DND-41 (cell line): ENCODE data around the gene CLSTN2.

ENCODE experiments used
- ATAC-seq: fragments of 200-7000 bp; cut with Tn5 transposase; 3 replicates; pipeline ENCODE4 v1.9.1; 2021; ENCODE audit warnings: low read depth; ENCODE audit not compliant: insufficient read depth
- DNase-seq: peaks from one replicate; pipeline ENCODE4 v3.0.0-alpha.2; 2020
- H2AFZ ChIP-seq: 2 replicates; pipeline ENCODE4 v1.6.0; 2012; ENCODE audit warnings: low read depth, low read length
- H3K27ac ChIP-seq: 2 replicates; pipeline ENCODE4 v1.5.1; 2012; ENCODE audit warnings: low read length, inconsistent platforms
- H3K27me3 ChIP-seq: fragments of 200-600 bp; sonication (generic); 2 replicates; pipeline ENCODE4 v1.6.0; 2012; ENCODE audit warnings: low read length, mild to moderate bottlenecking, inconsistent platforms; ENCODE audit not compliant: insufficient read depth, poor library complexity
- H3K36me3 ChIP-seq: 2 replicates; pipeline ENCODE4 v1.5.1; 2012; ENCODE audit warnings: low read length, inconsistent platforms; ENCODE audit not compliant: insufficient read depth
- H3K4me1 ChIP-seq: 2 replicates; pipeline ENCODE4 v1.5.1; 2012; ENCODE audit warnings: mild to moderate bottlenecking, low read length; ENCODE audit not compliant: insufficient read depth
- H3K4me2 ChIP-seq: 2 replicates; pipeline ENCODE4 v1.6.0; 2012; ENCODE audit warnings: mild to moderate bottlenecking, moderate library complexity, low read length, inconsistent platforms; ENCODE audit not compliant: insufficient read depth
- H3K4me3 ChIP-seq, 2 experiments: fragments of 200-600 bp in 1 of 2; shearing (Covaris generic) in 1 of 2; 2 replicates each; pipeline ENCODE4 v1.5.1; 2012 to 2016; ENCODE audit warnings: inconsistent platforms in 2 of 2, low read length in 2 of 2, mild to moderate bottlenecking in 2 of 2, low read depth in 1 of 2, moderate library complexity in 1 of 2
- H3K79me2 ChIP-seq: 2 replicates; pipeline ENCODE4 v1.6.0; 2012; ENCODE audit warnings: low read length, inconsistent platforms; ENCODE audit not compliant: insufficient read depth
- H3K9ac ChIP-seq: 2 replicates; pipeline ENCODE4 v1.6.0; 2012; ENCODE audit warnings: low read depth, mild to moderate bottlenecking, inconsistent platforms, low read length, moderate library complexity
- H3K9me3 ChIP-seq: 2 replicates; pipeline ENCODE4 v1.5.1; 2012; ENCODE audit warnings: low read length, moderate library complexity, mild to moderate bottlenecking, inconsistent platforms; ENCODE audit not compliant: insufficient read depth, severe bottlenecking
- H4K20me1 ChIP-seq: 2 replicates; pipeline ENCODE4 v1.6.0; 2012; ENCODE audit warnings: low read length; ENCODE audit not compliant: insufficient read depth
- CTCF ChIP-seq: IDR thresholded peaks from 2 replicates; pipeline ENCODE4 v1.5.1; 2012; ENCODE audit warnings: borderline replicate concordance, low read length, moderate library complexity, mild to moderate bottlenecking; ENCODE audit not compliant: poor library complexity, severe bottlenecking; ENCODE audit errors: extremely low read depth
- EZH2 ChIP-seq: IDR thresholded peaks from 3 replicates; pipeline ENCODE4 v1.6.1; 2012; ENCODE audit warnings: borderline replicate concordance, low read depth, mild to moderate bottlenecking, moderate library complexity, low read length, inconsistent platforms; ENCODE audit not compliant: severe bottlenecking

Gene CLSTN2

GRCh38 chr3:139917226-139917785 lies 17.7 kb upstream of the CLSTN2 start:
- Histone ChIP-seq H3K4me2 (no peak overlapping the region), H3K79me2 (no peaks in the 10 kb centered on the region), H3K36me3 (no peaks in the 10 kb centered on the region), H3K9me3 (no peaks in the 10 kb centered on the region), H3K4me3 (no peak overlapping the region), H3K27me3 (no peaks in the 10 kb centered on the region), H3K27ac (no peak overlapping the region), H4K20me1 (no peaks in the 10 kb centered on the region), H3K9ac (no peak overlapping the region), H2AFZ (no peak overlapping the region), H3K4me1 (no peaks in the 10 kb centered on the region)
- no peak for ATAC-seq
- TF ChIP-seq CTCF (no peak), EZH2 (no peak)
- no peak for DNase-seq

GRCh38 chr3:139928708-139929505 lies 6.1 kb upstream of the CLSTN2 start:
- Histone ChIP-seq H3K9me3 (no peaks in the 10 kb centered on the region), H3K79me2 (no peaks in the 10 kb centered on the region), H2AFZ (no peak overlapping the region), H3K36me3 (no peaks in the 10 kb centered on the region), H3K4me2 (no peak overlapping the region), H3K4me1 (no peaks in the 10 kb centered on the region), H4K20me1 (no peaks in the 10 kb centered on the region), H3K4me3 (no peak overlapping the region), H3K27me3 (peaks cover 4% of the 10 kb centered on the region), H3K9ac (no peak overlapping the region), H3K27ac (no peak overlapping the region)
- no peak for TF ChIP-seq CTCF
- no peak for TF ChIP-seq EZH2
- DNase-seq (no peak), ATAC-seq (no peak)

- Histone ChIP-seq H4K20me1 (no peaks in the 10 kb centered on the region), H3K4me2 (no peak overlapping the region), H3K27me3 (peaks cover 4% of the 10 kb centered on the region), H3K9me3 (no peaks in the 10 kb centered on the region), H3K79me2 (no peaks in the 10 kb centered on the region), H3K27ac (no peak overlapping the region), H3K36me3 (no peaks in the 10 kb centered on the region), H3K4me1 (no peaks in the 10 kb centered on the region), H3K4me3 (no peak overlapping the region), H2AFZ (no peak overlapping the region), H3K9ac (no peak overlapping the region)
- TF ChIP-seq CTCF (no peak), EZH2 (no peak)
- DNase-seq (no peak), ATAC-seq (no peak)
These were observed 4.8 kb upstream of the CLSTN2 start for GRCh38 chr3:139930211-139930610.
